Glomerular visceral epithelial cell (primary cell): ENCODE data around the gene UNC93B1.

Experiments
- DNase-seq: peaks from one replicate; pipeline ENCODE4 v3.0.0-alpha.2; 2016; ENCODE audit errors: extremely low spot score

Gene UNC93B1

GRCh38 chr11:68022531-68022930 is 18.6 kb upstream of the UNC93B1 start:
- DNase-seq = no peak

- peak; percentile 51 for DNase-seq
Observed at GRCh38 chr11:68021167-68021787, 17.4 kb upstream of the UNC93B1 start.

GRCh38 chr11:68020575-68020974 is 16.7 kb upstream of the UNC93B1 start:
- DNase-seq = peak; percentile 52

GRCh38 chr11:68019486-68019885 is 15.6 kb upstream of the UNC93B1 start:
- no peak for DNase-seq

- DNase-seq = no peak
Observed at GRCh38 chr11:68018730-68019190, 14.9 kb upstream of the UNC93B1 start.

GRCh38 chr11:68017980-68018729 is 14.3 kb upstream of the UNC93B1 start:
- DNase-seq = no peak

GRCh38 chr11:68016904-68017817 is 13.3 kb upstream of the UNC93B1 start:
- DNase-seq = no peak

- DNase-seq = no peak
Observed at GRCh38 chr11:68016161-68016903, 12.4 kb upstream of the UNC93B1 start.

GRCh38 chr11:68015467-68015866 is 11.6 kb upstream of the UNC93B1 start:
- DNase-seq = no peak

GRCh38 chr11:68014947-68015447 is 11.1 kb upstream of the UNC93B1 start:
- no peak for DNase-seq

- DNase-seq = peak; percentile 88
Observed at GRCh38 chr11:68014157-68014946, 10.5 kb upstream of the UNC93B1 start.

GRCh38 chr11:68013611-68014156 is 9.8 kb upstream of the UNC93B1 start:
- DNase-seq = no peak

- peak; percentile 97 for DNase-seq
Observed at GRCh38 chr11:68012843-68013610, 9.1 kb upstream of the UNC93B1 start.

GRCh38 chr11:68012044-68012842 is 8.3 kb upstream of the UNC93B1 start:
- peak; percentile 39 for DNase-seq

- no peak for DNase-seq
Observed at GRCh38 chr11:68011051-68011943, 7.4 kb upstream of the UNC93B1 start.

GRCh38 chr11:68010090-68011041 is 6.5 kb upstream of the UNC93B1 start, which contains the start of gene ALDH3B1:
ALDH3B1 (plus strand) TSS chr11:68010327; CDS start chr11:68015298, 4,971 bp downstream.
- peak; percentile 91 for DNase-seq
